Stimulated activated CD4-positive, alpha-beta T cell treated with anti-CD3 and anti-CD28 coated beads, Interleukin-4, amount 100 ng/mL, for 48 hours (primary cell): Measurements from ENCODE around the gene HSD17B4.
"Not testable (repeated sequence)": the region's sequence is repeated elsewhere in the genome, so short reads cannot be mapped to it uniquely, and the experiment has no call there.

Source experiments
- DNase-seq, 2 donors: peaks; one replicate each; pipeline ENCODE4 v3.0.0-alpha.2; 2020; ENCODE audit warnings: low read depth in 2 of 2

The HSD17B4 gene

DNA sequence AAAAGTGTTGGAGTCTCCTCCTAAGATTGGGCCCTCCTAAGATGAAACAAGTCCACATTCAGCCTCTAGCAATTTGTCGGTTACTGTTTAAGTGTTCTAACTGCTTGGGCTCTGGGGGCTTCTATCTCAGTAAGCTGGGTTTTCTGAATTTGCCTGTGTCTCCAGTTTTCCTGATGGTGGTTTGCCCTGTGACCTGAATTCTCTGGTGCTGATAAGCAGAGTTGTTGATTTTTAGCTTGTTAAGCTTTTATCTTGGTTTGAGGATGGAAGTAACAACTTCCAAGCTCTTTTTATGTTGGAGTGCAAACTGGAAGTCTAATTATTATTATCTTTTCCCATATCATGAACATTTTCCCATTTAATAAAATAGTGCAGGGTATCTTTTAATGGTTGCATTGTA, 30.9 kb downstream of the HSD17B4 start:
- no peak for DNase-seq

DNA sequence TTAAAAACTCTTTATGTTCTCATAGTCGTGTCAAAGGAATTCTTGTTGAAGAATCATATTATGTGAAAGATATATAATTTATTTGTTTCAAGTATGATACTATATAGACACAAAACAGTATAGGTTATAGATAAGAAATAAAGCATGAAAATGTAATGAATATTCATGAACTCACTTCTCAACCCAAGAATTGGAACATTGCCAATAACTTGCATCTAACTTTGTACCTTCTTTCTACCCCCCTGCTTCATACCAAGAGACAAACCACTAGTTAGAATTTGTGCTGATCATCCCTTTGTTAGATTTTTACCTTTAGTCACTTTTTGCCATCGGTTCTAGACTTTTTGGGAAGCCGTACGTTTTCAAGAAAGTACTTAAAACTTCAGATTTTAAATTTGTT, 32.6 kb downstream of the HSD17B4 start:
- no peak for DNase-seq

DNA sequence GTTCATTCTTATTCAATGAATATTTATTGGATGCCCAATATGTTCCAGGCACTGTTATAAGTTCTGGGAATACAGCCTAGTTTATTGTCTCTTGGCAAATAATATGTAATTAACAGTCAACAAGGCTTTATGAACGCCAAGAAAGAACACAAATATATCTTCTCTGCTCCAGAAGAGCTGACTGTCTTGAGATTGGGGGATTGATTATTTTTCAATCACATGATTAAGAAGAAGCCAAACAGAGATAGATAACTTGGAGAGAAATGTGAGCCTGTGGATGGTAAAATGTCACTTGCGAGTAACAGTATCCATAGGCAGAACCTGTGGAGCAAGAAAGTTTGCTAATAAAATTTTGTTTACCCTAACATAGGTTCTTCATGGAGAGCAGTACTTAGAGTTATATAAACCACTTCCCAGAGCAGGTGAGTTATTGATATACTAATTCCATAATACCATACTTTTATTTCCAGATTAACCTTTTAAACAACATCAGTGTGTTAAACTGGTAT, 49.4 kb downstream of the HSD17B4 start:
- no peak for DNase-seq

DNA sequence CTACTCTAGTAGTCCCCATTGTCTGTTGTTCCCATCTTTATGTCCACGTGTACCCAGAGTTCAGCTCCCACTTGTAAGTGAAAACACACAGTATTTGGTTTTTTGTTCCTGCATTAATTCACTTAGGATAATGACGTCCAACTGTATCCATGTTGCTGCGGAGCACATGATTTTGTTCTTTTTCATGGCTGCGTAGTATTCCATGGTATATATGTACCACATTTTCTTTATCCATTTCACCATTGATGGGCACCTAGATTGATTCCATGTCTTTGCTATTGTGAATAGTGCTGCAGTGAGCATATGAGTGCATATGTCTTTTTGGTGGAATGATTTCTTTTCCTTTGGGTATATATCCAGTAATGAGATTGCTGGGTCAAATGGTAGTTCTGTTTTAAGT, 51.6 kb downstream of the HSD17B4 start:
- not testable (repeated sequence) for DNase-seq

DNA sequence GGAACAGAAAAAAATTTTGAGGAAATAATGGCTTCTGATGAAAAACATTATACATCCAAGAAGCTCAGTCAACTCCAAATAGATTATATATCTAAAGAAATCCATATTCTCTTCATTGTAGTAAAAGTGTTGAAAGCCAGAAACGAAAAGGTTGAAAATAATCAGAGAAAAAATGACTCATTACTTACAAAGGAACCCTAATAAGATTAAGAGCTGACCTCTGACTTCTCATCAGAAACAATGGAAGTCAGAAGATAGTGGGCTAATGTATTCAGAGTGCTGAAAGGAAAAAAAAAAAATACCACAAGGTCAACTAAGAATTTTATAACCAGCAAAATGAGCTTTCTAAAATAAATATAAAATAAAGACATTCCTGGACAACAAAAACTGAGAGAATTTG, 60.0 kb downstream of the HSD17B4 start:
- DNase-seq: no peak

DNA sequence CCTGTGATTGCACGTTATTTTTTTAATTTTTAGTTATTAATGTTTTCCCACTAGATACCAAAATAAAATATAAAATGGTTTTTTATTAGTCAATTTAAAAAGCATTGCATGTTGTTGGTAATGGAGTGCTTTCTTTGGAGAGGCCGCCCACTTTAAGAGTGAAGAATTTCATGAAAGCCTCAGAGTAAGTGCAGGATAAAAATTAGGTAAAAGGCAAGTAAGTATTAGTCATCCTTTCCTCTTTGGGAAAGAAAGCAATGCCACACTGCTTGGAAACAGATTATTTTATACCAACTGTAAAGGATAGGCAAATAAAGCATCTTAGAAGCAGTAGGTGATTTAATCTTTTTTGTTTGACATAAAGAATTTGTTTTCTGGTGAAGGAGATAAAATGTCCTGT, 62.9 kb downstream of the HSD17B4 start:
- DNase-seq: no peak

DNA sequence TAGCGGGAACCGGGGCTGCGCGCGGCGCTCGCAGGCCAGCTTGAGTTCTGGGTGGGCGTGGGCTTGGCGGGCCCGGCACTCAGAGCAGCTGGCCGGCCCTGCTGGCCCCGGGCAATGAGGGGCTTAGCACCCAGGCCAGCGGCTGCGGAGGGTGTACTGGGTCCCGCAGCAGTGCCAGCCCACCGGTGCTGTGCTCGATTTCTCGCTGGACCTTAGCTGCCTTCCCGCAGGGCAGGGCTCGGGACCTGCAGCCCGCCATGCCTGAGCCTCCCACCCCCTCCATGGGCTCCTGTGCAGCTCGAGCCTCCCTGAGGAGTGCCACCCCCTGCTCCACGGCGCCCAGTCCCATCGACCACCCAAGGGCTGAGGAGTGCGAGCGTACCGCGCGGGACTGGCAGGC, 64.8 kb downstream of the HSD17B4 start:
- not testable (repeated sequence) for DNase-seq

DNA sequence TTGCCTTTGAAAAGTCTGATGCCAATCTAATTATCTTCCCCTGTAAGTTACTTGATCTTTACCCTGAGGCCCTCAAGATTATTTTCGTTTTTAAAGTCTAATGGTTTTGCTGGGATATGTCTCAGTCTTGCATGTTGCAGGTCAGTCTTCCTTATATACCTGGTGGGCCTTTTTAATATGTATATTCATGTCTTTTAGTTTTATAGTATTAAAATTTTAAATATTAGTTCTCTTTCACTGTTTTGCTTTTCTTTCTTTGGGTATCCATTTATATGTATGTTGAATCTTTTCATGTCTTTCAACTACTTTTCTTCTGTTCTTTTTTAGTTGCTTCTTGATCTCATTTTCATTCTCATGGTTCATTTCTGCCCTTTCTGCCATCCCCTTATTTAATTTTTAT, 68.9 kb downstream of the HSD17B4 start:
- DNase-seq: no peak

DNA sequence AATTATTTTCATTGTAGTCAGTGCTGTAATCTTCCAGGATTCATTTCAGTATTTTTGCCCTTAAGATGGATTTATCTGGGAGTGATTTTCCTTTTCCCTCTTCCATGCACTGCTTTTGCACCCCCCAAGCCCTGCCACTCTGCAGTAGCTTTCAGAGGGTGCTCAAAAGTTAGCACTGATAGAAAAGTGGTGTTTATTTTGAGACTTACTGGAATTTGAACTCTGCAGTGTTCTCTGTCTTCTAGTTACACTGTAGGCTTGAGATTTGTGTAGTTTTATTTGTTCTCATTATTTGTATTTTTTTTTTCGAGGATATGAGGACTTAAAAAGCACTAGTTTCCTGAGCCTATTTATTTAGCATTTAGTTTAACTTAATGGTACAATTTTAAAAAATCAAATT, 70.5 kb downstream of the HSD17B4 start:
- DNase-seq: no peak

DNA sequence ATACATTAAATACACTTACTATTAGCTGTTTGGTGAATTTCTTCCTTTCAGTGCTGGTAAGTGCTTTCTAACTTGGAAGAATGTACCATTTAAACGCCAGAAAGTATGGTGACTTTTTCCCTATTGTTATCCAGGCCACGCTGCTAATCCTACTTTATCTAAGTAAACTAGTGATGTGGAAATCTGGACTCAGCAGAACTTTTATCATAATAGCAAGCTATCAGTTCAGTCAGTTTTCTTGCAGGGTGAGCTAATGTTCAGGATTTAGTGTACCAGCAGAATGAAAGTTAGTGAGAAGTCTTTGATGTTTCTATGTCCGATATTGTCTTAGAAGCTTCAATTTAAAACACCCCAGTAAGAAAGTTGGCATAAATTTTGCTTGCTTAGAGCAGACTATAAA, 72.2 kb downstream of the HSD17B4 start:
- no peak for DNase-seq

DNA sequence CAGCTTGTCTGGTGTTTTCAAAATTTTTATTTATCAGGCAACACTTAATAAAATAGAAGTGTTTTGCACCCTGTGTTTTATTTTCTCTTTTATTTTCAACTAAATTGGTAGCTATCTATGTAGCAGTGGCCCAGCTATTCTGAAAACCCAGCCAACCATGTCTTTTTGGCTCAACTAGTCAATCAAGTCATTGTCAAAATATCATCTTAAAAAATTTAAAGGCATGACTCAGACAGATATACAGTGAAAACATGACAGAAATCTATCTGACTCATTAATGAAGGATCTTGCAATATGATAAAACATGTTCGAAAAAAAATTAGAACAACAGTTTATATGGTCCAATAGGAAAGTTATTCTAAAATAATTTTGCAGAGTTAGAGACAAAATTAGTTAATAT, 75.1 kb downstream of the HSD17B4 start:
- DNase-seq: no peak

DNA sequence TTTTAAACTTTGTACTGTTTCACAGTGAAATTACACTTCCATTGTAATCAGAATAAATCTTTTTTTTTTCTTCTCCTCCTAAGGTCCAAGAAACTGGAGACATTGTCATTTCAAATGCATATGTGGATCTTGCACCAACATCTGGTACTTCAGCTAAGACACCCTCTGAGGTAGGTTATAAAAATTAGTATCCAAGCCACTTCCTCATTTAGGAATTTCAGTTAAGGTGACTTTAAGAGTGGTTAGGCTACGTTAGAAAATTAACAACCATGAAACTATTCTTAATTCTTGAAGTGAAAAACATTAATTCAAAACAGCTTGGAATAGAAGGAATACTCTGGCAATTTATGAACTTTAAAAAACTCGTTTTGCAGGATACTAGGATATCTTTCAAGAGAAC, 77.5 kb downstream of the HSD17B4 start:
- DNase-seq: no peak

DNA sequence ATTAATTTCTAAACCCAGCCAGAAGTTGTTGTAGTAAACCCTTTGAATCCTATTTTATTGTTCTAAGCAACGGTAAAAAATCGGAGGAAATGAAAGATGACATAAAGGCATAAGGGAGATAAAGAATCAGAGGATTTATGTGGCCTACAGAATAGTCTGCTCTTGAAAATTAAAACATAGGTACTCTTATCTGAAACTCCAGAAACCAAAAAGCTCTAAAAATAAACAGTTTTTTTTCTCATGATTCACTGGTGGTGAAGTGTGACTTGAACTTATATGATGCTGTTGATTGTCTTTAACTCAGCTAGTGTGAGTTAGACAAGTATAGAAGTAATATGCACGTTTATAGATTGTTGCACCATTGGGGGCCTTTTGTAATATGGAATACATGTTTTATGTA, 80.3 kb downstream of the HSD17B4 start:
- no peak for DNase-seq

DNA sequence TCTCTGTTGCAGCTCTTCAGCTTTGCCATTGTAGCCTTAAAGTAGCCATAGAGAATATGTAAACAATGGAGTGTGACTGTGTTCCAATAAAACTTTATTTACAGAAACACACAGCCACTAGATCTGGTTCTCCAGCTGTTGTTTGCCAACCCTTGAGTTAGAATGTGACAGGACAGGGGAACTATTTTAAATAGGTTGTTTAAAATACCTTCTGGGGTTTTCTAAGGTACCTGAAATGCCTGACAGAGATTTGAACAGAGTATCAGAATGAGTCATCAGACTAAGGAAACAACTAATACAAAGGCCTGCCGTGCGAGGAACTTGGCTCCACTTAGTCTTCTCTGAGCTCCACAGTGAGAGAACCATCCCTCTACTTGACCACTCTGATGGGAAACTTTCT, 85.4 kb downstream of the HSD17B4 start:
- DNase-seq: no peak

DNA sequence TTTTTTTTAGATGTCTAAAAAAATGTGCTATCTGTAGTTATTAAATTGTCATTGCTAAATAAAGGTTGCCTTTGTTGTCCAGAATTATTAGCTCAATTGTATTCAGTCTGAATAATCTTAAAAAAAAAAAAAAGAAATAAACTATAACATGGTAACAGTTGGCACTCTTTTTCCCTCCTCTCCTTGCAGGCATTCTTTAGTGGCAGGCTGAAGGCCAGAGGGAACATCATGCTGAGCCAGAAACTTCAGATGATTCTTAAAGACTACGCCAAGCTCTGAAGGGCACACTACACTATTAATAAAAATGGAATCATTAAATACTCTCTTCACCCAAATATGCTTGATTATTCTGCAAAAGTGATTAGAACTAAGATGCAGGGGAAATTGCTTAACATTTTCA, 89.4 kb downstream of the HSD17B4 start:
- DNase-seq: no peak

DNA sequence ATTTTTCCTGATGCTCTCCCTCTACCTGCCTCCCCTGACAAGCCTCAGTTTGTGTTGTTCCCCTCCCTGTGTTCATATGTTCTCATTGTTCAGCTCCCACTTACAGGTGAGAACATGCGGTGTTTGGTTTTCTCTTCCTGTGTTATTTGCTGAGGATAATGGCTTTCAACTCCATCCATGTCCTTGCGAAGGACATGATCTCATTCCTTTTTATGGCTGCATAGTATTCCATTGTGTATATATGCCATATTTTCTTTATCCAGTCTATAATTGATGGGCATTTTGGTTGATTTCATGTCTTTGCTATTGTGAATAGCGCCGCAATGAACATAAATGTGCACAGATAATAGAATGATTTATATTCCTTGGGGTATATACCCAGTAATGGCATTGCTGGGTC, 99.5 kb downstream of the HSD17B4 start:
- no peak for DNase-seq

DNA sequence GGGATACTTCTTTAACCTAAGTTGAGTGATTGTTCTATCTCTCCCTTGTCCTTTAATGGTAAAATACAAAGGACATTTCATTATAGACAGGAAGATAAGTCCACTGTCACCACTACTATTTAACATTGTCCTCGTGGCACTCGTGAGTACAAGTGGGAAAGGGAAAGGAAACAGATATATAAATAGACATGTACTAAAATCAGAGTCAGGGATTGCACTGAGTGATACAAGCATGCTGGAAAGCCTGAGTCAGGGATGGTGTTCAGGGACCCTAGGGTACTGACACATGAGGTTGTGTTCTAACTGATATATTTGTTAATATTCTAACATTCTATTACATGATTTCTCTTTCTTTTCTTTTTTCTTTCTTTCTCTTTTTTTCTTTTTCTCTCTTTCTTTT, 102.3 kb downstream of the HSD17B4 start:
- DNase-seq: no peak

DNA sequence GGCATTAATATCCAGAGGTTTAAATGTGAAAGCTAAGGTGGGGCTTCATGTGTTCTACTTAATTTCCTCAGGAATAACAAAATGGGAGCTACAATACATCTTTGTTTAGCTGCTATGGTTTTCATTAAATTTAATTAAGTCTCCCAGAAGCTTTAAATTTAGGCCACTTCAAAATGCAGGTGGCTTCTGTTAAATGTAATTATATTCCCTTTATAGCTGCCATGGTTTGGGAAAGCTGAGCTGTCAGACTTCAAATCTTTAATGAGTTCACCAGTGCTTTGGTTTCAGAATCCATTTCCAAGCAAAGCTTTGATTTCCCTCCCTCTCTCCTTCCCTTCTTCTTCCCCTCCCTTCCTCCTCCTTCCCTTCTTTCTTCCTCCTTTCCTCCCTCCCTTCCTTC, 118.6 kb downstream of the HSD17B4 start:
- no peak for DNase-seq

DNA sequence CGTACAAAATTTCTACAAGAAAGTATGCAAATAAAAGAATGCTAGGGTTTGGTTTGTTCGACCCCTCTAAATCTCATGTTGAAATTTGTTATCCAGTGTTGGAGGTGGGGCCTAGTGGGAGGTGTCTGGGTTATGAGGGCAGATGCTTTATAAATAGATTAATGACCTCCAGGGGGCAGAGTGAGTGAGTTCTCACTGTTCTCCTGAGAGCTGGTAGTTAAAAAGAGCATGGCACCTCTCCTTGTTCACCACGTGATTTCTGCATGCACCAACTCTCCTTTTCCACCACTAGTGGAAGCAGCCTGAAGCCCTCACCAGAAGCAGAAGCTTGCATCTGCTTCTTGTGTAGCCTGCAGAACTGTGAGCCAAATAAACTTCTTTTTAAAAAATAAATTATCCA, 126.6 kb downstream of the HSD17B4 start:
- DNase-seq: no peak

DNA sequence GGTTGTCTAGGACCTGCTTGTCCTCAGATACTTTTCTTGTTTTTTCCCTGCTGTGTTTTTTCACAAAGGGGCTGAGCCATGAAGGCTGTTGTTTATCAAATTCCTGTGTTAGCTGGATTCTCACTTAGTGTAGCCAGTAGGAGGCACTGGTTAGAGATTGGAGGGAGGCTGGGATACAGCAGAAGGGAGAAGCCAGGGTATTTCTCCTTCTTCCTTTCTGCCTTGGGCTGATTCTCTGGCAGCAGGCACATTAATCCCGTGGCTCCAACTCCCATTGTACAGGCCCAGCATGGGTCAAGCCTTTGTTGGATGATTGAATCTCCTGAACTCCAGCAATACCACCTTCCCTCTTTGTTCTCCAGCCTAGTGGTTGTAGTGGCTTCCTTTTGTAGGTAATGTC, 130.7 kb downstream of the HSD17B4 start:
- DNase-seq: no peak

DNA sequence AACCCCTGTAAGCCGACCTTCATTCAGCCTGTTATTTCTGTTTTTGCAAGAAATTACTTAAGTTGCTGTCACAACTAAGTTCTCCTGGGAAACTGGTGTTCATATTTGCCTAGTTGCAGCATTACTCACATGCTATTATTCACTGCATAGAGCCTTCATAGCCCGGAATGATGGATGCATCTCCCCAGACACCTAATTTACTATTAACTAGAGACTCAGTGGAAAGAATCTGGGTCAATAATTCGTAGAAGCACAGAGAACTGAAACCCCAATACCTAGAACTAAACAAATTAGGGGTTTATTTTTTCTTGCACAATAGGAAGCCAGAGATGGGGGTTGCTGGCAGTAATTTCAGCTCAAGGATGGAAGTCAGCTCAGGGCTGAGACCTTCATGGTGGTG, 131.4 kb downstream of the HSD17B4 start:
- DNase-seq: no peak
